IPS-15b (cell line): ENCODE data around the gene KHK.

Experiments used
- H3K27me3 ChIP-seq: one replicate; pipeline ENCODE4 v1.6.1; 2013; ENCODE audit warnings: low read length; ENCODE audit not compliant: control insufficient read depth, insufficient read depth
- H3K36me3 ChIP-seq: one replicate; pipeline ENCODE4 v1.6.1; 2013; ENCODE audit warnings: low read length; ENCODE audit not compliant: control insufficient read depth, insufficient read depth
- H3K4me1 ChIP-seq: one replicate; pipeline ENCODE4 v1.6.1; 2013; ENCODE audit warnings: mild to moderate bottlenecking, low read length; ENCODE audit not compliant: control insufficient read depth, insufficient read depth
- H3K4me3 ChIP-seq: one replicate; pipeline ENCODE4 v1.5.1; 2013; ENCODE audit warnings: low read depth, low read length
- H3K9ac ChIP-seq: one replicate; pipeline ENCODE4 v1.6.1; 2013; ENCODE audit warnings: low read depth, mild to moderate bottlenecking, low read length
- H3K9me3 ChIP-seq: one replicate; pipeline ENCODE4 v1.6.1; 2013; ENCODE audit warnings: mild to moderate bottlenecking, low read length; ENCODE audit not compliant: control insufficient read depth, insufficient read depth

Gene KHK

DNA sequence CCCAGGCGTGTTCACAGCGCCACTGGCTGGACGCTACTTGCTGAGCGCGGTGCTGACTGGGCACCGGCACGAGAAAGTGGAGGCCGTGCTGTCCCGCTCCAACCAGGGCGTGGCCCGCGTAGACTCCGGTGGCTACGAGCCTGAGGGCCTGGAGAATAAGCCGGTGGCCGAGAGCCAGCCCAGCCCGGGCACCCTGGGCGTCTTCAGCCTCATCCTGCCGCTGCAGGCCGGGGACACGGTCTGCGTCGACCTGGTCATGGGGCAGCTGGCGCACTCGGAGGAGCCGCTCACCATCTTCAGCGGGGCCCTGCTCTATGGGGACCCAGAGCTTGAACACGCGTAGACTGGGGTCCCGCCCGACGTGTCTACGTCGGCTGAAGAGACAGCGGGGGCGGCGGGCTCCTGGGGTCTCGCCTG, 891 bp upstream of the KHK start:
- Histone ChIP-seq H3K4me1 (peaks cover 3% of the 10 kb centered on the region), H3K4me3 (peak overlapping the region; percentile 74), H3K9me3 (no peaks in the 10 kb centered on the region), H3K9ac (peak overlapping the region; percentile 60), H3K27me3 (peaks cover 15% of the 10 kb centered on the region), H3K36me3 (no peaks in the 10 kb centered on the region)

DNA sequence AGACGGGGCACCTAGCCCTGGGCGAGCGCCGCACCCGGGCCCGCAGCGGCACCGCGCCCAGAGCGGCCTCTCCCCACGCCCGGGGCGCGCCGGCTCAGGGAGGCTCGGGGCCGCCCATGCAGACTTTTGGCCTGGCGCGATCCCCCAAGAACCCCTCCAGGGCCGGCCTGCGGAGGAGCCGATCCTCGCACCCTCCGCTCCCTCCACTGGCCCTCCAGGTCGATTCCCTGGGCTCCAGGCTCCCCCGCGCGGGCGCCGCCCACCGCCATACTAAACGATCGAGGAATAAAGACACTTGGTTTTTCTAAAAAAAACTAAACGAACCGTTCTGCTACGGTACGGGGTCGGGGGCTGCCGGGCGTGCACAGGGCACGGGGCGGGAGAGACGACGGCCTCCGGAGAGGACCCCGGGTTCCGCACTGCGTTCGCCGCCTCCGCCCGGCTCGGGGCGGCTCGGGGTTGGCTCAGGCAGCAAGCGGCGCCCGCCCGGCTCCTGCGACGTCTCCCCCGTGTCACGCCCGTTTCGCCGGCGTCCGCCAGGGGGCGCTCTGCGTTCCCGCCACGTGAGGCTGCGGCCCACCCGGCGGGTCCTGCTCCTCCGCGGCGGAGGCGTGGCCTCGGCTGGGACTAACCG, 365 bp upstream of the KHK start:
- peak overlapping the region; percentile 74 for H3K4me3 ChIP-seq
- H3K9ac ChIP-seq: peak overlapping the region; percentile 73
- no peaks in the 10 kb centered on the region for H3K9me3 ChIP-seq
- no peaks in the 10 kb centered on the region for H3K36me3 ChIP-seq
- H3K4me1 ChIP-seq: peaks cover 3% of the 10 kb centered on the region
- H3K27me3 ChIP-seq: peaks cover 15% of the 10 kb centered on the region

DNA sequence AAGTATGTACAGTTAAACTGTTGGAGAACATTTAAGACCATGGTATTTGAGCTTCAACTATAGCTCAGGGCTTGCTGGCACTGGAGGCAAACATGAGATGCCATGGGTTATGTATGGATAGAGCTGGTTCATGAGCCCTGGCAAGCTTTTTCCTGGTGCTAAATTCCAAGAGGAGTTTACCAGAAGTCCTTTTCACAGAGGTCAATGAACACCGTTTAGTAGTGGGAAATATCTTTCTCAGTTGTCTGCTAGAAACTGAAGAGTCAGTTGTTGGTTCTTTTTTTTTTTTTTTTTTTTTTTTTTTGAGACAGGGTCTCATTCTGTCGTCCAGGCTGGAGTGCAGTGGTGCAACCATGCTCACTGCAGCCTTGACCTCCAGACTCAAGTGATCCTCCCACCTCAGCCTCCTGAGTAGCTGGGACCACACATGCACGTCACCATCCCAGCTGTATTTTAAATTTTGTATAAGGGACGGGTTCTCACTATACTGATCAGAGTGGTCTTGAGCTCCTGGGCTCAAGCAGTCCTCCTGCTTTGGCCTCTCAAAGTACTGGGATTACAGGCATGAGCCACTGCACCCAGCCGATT, 1.3 kb downstream of the KHK start:
- peaks cover 15% of the 10 kb centered on the region for H3K27me3 ChIP-seq
- H3K4me1 ChIP-seq: peaks cover 3% of the 10 kb centered on the region
- H3K9ac ChIP-seq: no peak overlapping the region
- H3K4me3 ChIP-seq: no peak overlapping the region
- no peaks in the 10 kb centered on the region for H3K9me3 ChIP-seq
- no peaks in the 10 kb centered on the region for H3K36me3 ChIP-seq

DNA sequence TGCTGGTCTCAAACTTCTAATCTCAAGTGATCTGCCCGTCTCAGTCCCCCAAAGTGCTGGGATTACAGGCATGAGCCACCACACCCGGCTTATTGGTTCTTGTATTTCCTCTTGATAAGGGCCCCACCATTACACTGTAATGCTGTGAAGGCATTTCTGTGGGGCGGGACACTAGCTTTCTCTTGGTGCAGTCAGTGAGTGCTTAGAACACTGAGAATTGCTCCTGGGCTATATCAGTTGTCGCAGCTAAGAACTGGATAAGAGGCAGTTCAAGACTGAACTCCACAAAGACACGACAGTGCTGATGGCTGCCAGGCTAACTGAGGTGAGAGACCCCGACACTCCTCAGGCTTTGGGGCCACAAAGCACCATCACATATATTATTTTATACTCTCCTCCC, 2.1 kb downstream of the KHK start:
- Histone ChIP-seq H3K4me3 (no peak overlapping the region), H3K9ac (no peak overlapping the region), H3K36me3 (no peaks in the 10 kb centered on the region), H3K4me1 (peaks cover 3% of the 10 kb centered on the region), H3K27me3 (peaks cover 15% of the 10 kb centered on the region), H3K9me3 (no peaks in the 10 kb centered on the region)

DNA sequence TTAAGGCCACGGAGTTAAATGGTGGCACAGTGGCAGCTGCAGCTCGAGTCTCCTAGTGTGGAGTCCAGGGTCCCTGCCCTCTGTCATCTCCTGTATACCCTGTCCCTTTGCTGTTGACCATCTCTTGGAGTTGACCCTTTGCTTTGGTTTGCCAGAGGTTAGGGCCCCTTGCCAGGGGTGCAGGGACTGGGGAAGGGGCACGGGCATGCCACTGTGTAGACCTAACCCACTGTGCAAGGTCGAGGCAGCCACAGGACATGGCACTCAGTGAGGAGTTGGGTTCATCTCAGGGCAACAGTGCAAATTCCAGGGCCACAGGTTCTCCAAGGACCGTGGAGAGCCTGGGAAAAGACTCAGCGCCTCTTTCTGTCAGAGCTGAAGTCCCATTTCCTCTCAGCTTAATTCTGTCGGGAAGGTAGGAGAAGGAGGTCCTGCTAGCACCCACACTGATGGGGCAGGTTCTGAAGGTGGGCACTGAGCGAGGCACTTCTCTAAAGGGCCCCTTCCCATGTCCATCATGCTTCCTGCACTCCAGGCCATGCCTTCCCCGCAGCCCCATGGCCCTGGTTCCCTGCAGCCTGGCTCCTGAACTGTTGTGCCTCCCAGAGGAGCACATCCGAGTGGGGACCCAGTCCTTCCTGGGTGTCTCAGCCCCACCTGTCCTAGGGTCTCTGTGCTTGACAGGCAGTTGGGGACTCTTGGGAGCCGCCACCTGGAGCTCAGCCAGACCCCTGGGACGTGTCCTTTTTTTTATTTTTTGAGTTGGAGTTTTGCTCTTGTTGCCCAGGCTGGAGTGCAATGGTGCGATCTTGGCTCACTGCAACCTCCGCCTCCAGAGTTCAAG, 2.8 kb downstream of the KHK start:
- Histone ChIP-seq H3K36me3 (no peaks in the 10 kb centered on the region), H3K4me3 (no peak overlapping the region), H3K9ac (no peak overlapping the region)

DNA sequence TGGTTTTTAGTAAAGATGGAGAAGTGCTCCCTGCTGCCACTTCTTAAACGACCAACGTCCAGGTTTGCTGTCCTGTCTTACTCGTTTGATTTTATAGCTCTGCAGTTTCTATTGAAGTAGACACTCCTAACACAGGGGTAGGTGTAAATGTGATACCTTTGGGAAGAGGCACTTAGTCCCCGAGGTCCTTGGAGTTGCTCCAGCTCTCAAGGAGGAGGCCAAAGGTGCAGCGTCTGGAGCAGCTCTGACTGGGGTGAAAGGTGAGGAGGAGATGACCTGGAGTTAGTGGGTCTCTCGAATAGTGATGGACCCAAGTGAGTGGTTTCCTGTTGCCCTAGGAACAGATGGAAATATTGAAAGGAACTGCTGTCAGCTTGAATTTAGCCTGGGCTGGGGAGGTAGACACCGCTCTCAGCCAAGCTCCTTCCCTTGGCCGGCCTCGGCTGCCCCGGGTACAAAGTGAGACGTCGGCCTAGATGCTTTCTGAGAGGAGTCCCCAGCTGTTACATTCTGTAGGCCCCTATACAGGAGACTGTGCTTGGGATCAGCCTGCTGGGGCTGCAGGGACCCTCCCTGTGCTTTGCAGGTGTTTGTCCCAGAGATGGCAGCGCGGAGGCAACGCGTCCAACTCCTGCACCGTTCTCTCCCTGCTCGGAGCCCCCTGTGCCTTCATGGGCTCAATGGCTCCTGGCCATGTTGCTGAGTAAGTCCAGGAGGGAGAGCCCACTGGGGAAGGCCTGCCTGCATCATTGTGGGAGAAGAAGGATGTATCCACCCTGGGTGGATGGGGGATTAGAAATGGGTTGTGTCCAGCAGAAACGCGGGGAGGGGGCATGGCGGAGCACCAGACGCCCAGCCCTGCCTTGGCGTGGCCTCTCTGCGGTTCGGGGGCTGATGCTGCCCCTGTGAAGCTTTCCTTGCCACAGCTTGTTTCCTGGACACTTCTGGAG, 5.4 kb downstream of the KHK start:
- H3K9ac ChIP-seq: no peak overlapping the region
- no peak overlapping the region for H3K4me3 ChIP-seq
- peaks cover 9% of the 10 kb centered on the region for H3K27me3 ChIP-seq
- H3K36me3 ChIP-seq: no peaks in the 10 kb centered on the region
- no peaks in the 10 kb centered on the region for H3K9me3 ChIP-seq
- peaks cover 3% of the 10 kb centered on the region for H3K4me1 ChIP-seq

More for the DNA sequence above, 2.8 kb downstream of the KHK start:
- Histone ChIP-seq H3K4me1 (peaks cover 3% of the 10 kb centered on the region), H3K27me3 (peaks cover 15% of the 10 kb centered on the region), H3K9me3 (no peaks in the 10 kb centered on the region)

DNA sequence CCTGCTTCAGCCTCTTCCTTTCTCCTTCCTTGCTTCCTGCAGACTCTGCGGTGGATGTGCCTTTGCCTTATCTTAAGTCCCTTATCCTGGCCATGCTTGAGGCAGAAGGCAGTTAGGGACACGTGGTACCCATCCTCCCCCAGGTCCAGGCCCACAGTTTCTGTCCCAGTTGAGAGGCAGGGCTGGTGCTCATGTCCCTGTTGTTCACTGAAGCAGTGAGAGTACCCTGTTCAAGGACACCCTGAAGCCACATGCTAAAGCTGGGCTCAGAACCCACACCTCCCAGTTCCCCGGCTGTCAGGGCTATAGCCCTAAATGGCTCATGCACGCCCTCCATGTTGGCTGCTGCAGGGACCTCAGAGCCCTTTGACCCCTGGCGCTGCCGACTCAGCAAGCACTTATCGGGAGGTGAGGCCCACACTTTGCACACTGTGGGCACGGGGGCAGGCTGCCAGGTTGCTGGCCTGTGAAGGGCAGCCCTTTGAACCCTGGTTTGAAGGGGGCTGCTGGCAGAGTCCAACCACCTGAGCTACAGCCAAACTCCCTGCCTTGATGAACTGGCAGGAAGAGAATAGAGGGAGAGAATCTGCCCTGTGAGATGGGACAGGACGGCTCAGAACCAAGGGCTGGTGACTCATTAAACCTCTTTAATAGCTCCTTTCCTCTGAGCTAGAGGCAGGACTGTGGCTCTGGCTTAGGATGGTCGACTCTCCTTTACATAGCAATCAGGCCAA, 6.3 kb downstream of the KHK start:
- Histone ChIP-seq H3K4me3 (no peak overlapping the region), H3K27me3 (peaks cover 3% of the 10 kb centered on the region), H3K9ac (no peak overlapping the region), H3K36me3 (no peaks in the 10 kb centered on the region), H3K4me1 (no peaks in the 10 kb centered on the region), H3K9me3 (no peaks in the 10 kb centered on the region)

DNA sequence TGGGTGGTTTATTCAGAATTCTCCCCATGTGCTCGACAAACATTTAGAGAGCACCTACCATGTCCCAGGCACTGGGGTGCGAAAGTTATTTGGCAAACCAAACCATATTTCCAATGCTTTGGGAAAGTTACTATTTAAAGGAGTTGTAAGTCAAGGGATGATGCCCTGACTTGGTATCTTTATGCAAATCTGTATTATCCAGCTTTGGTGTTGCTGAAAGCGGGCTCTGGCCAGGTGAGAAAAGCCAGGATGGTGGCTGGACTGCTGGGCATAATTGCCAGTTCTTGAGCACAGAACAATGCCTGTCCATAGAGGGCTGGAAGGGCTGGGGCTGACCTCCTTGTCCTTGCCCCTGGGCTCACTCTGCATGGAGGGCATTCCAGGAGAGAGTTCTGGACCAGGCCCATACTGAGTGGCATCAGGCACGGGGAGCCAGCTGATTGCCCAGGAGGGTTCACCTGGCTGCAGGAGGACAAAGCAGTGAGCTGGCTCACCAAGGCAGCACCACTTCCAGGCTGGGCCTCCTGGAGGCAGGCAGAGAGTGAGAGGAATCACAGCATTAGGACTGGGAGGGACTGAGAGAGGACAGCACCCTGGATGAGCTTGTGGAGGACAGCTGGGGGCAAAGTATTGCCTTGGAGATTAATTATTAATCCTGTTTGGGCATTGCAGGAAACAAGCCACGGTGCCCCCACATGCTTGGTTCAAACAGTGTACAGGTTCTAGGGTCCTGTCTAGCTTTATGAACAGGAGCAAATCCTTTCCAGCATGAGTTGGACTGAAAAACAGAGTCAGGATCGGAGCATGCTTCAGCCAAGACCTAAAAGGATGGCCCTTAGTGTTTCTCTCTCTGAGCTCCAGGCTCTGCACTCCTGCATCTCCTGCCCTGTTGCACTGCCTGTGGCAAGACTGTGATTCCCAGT, 7.1 kb downstream of the KHK start:
- Histone ChIP-seq H3K36me3 (no peaks in the 10 kb centered on the region), H3K9me3 (no peaks in the 10 kb centered on the region), H3K9ac (peak overlapping the region; percentile 12), H3K4me3 (no peak overlapping the region), H3K27me3 (no peaks in the 10 kb centered on the region), H3K4me1 (no peaks in the 10 kb centered on the region)

DNA sequence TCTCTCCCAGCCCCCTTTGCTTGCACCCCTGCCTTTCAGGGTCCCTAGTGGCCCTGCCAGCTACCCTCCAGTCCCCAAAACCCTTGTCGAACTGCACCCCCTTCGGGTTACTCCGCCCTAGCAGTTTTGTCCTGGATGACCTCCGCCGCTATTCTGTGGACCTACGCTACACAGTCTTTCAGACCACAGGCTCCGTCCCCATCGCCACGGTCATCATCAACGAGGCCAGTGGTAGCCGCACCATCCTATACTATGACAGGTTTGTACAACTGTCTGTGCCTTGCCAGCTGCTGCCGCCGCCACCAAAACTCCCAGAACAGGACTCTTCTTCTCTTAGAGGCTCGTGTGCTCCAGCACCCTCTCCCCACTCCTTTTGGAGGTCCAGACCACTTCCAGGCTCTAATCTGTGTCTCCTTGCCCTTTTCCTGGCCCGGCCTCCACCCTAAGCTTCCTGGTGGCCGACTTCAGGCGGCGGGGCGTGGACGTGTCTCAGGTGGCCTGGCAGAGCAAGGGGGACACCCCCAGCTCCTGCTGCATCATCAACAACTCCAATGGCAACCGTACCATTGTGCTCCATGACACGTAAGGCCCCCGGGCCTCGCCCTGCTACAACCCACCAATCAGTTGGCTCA, 7.9 kb downstream of the KHK start:
- Histone ChIP-seq H3K4me1 (no peaks in the 10 kb centered on the region), H3K36me3 (no peaks in the 10 kb centered on the region), H3K4me3 (no peak overlapping the region), H3K9ac (peak overlapping the region; percentile 12), H3K27me3 (no peaks in the 10 kb centered on the region), H3K9me3 (no peaks in the 10 kb centered on the region)

DNA sequence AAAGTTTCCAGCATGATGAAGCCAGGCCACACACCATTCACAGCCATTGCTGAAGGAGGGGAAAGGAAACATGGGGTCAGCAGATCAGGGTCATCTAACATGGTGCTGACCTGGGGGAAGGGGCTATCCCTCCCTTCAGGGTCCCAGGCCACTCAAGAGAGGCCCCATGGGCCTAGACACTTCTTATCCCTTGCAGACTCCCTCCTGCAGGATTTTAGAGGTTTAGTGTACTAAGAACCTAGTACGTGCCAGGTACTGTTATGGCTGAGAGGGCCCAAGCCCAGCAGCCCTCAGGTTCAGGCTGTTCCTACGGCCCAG, 8.8 kb downstream of the KHK start:
- Histone ChIP-seq H3K9me3 (no peaks in the 10 kb centered on the region), H3K36me3 (no peaks in the 10 kb centered on the region), H3K9ac (no peak overlapping the region), H3K4me1 (no peaks in the 10 kb centered on the region), H3K4me3 (no peak overlapping the region), H3K27me3 (no peaks in the 10 kb centered on the region)
